K562 (cell line): ENCODE measurements around the gene MMP2. TPM values are rescaled to one million over a fixed set of nuclear protein-coding genes. Genes with fewer than 3 reads are reported as not detected.

ENCODE experiments used
- ATAC-seq: fragments of 200-7000 bp; cut with Tn5 transposase; 3 replicates; pipeline ENCODE4 v1.9.1; 2020; ENCODE audit warnings: moderate library complexity
- BruUV-seq: library from RNA; stranded (reverse); fragments of 400-500 nt; replicated peaks from 2 replicates; lab custom pipeline; 2021; lab: Mats Ljungman, UMichigan
- CTCF ChIA-PET: fragments of 300-600 bp; formaldehyde crosslinking; extraction: SDS; loops from one replicate; lab custom pipeline; 2021; ENCODE audit warnings: low intra/inter-chr PET ratio; lab: Yijun Ruan, JAX
- POLR2A ChIA-PET: fragments of 300-600, 350-650 bp; sonication (Branson Sonifier 250); formaldehyde crosslinking; extraction: SDS; loops from one replicate; lab custom pipeline; 2021; ENCODE audit warnings: antibody characterized with exemption, inconsistent platforms; lab: Yijun Ruan, JAX
- DNase-seq, 4 experiments: peaks; one replicate each; pipeline versions ENCODE4 v3.0.0 to v3.0.0-alpha.2; 2011 to 2018; ENCODE audit warnings: low spot score in 3 of 4, mixed read lengths in 3 of 4; ENCODE audit errors: extremely low read depth in 1 of 4
- FAIRE-seq: peaks from 2 replicates; lab custom pipeline; 2011; peaks lifted over from hg19 to GRCh38; lab: Jason Lieb, UNC
- H2AFZ ChIP-seq: 2 replicates; pipeline ENCODE4 v1.6.0; 2011; ENCODE audit warnings: low read depth, low read length, control low read depth, inconsistent platforms
- H3K27ac ChIP-seq: fragments of 200-600 bp; 3 replicates; pipeline ENCODE4 v1.8.0; 2011; ENCODE audit warnings: low read depth, mild to moderate bottlenecking, control low read depth, inconsistent platforms, low read length, moderate library complexity, mixed read lengths; ENCODE audit errors: extremely low read depth
- H3K27me3 ChIP-seq, 2 experiments: fragments of 300-600 bp in 1 of 2; 2 replicates in 1 of 2; 3 replicates in 1 of 2; pipeline versions ENCODE4 v1.6.0 to v1.8.0; 2011; ENCODE audit warnings: inconsistent platforms in 2 of 2, low read length in 2 of 2, mild to moderate bottlenecking in 1 of 2, mixed read lengths in 1 of 2, moderate library complexity in 1 of 2; ENCODE audit not compliant: control insufficient read depth in 2 of 2, insufficient read depth in 2 of 2
- H3K36me3 ChIP-seq: fragments of 300-600 bp; 3 replicates; pipeline ENCODE4 v1.8.0; 2011; ENCODE audit warnings: mild to moderate bottlenecking, low read length, inconsistent platforms; ENCODE audit not compliant: control insufficient read depth, insufficient read depth
- H3K4me1 ChIP-seq, 2 experiments: fragments of 200-600 bp in 1 of 2; replicated peaks in 1 of 2; 2 replicates in 1 of 2; 3 replicates in 1 of 2; pipeline versions ENCODE4 v1.5.1 to v1.8.0; 2011; ENCODE audit warnings: inconsistent platforms in 2 of 2, low read length in 2 of 2, mild to moderate bottlenecking in 1 of 2, mixed read lengths in 1 of 2, moderate library complexity in 1 of 2; ENCODE audit not compliant: control insufficient read depth in 2 of 2, insufficient read depth in 2 of 2
- H3K4me2 ChIP-seq: 2 replicates; pipeline ENCODE4 v1.6.1; 2011; ENCODE audit warnings: low read length, control low read depth, inconsistent platforms, mixed read lengths; ENCODE audit not compliant: insufficient read depth
- H3K4me3 ChIP-seq: fragments of 200-600 bp; sonication (generic), shearing (Covaris generic); 2 replicates; pipeline ENCODE4 v1.5.1; 2016; ENCODE audit warnings: control low read depth, inconsistent platforms
- H3K79me2 ChIP-seq: fragments of 200-600 bp; 3 replicates; pipeline ENCODE4 v1.8.0; 2011; ENCODE audit warnings: low read length, inconsistent platforms; ENCODE audit not compliant: control insufficient read depth, insufficient read depth
- H3K9ac ChIP-seq, 2 experiments: 2 replicates each; pipeline versions ENCODE4 v1.6.0 to v1.6.1; 2011; ENCODE audit warnings: low read depth in 2 of 2, low read length in 2 of 2, control low read depth in 1 of 2, inconsistent platforms in 1 of 2, mild to moderate bottlenecking in 1 of 2, mixed read lengths in 1 of 2; ENCODE audit not compliant: insufficient read depth in 1 of 2
- H3K9me1 ChIP-seq: one replicate; pipeline ENCODE4 v1.6.0; 2011; ENCODE audit warnings: inconsistent platforms, mild to moderate bottlenecking, low read length, moderate library complexity; ENCODE audit not compliant: control insufficient read depth, insufficient read depth
- H3K9me3 ChIP-seq: replicated peaks from 2 replicates; pipeline ENCODE4 v1.5.1; 2011; ENCODE audit warnings: low read depth, low read length, inconsistent platforms; ENCODE audit not compliant: control insufficient read depth, insufficient read depth
- H4K20me1 ChIP-seq: replicated peaks from 2 replicates; pipeline ENCODE4 v1.6.1; 2011; ENCODE audit warnings: low read length, inconsistent platforms, mixed read lengths; ENCODE audit not compliant: control insufficient read depth, insufficient read depth
- CEBPG ChIP-seq, 3 experiments: fragments of 200-800 bp in 1 of 3; sonication (Bioruptor generic) in 1 of 3; sonication (generic) in 1 of 3; formaldehyde crosslinking in 1 of 3; IDR thresholded peaks in 2 of 3; conservative IDR thresholded peaks in 1 of 3; 2 replicates each; pipeline versions ENCODE4 v1.6.1 to v1.8.0; 2016 to 2022; ENCODE audit warnings: missing compliant biosample characterization in 2 of 3, missing genetic modification characterization in 2 of 3, mild to moderate bottlenecking in 1 of 3, missing genetic modification reagents in 1 of 3
- CTCF ChIP-seq, 3 experiments: IDR thresholded peaks in 2 of 3; conservative IDR thresholded peaks in 1 of 3; 2 replicates each; pipeline ENCODE4 v1.5.1; 2011 to 2012; ENCODE audit warnings: low read length in 3 of 3, mild to moderate bottlenecking in 3 of 3, control low read depth in 2 of 3, improper control_type of control experiment in 1 of 3, inconsistent platforms in 1 of 3, low read depth in 1 of 3, mixed read lengths in 1 of 3, moderate library complexity in 1 of 3; ENCODE audit not compliant: insufficient read depth in 2 of 3
- FOXK2 ChIP-seq, 2 experiments: fragments of 450-650 bp; IDR thresholded peaks in 1 of 2; conservative IDR thresholded peaks in 1 of 2; 2 replicates each; pipeline ENCODE4 v1.6.1; 2016; ENCODE audit warnings: low read depth in 2 of 2, mild to moderate bottlenecking in 1 of 2
- KLF6 ChIP-seq: fragments of 250-450 bp; sonication (Bioruptor Pico); IDR thresholded peaks from 2 replicates; pipeline ENCODE4 v1.4.0; 2020; ENCODE audit warnings: mild to moderate bottlenecking, moderate library complexity, borderline replicate concordance
- NCOA1 ChIP-seq: fragments of 450-650 bp; IDR thresholded peaks from 2 replicates; pipeline ENCODE4 v1.6.1; 2016; ENCODE audit warnings: low read depth
- POLR2AphosphoS2 ChIP-seq: IDR thresholded peaks from 2 replicates; pipeline ENCODE4 v1.6.1; 2012; ENCODE audit warnings: low read length, improper control_type of control experiment
- RAD21 ChIP-seq, 2 experiments: fragments of 250-450 bp in 1 of 2; fragments of 450-650 bp in 1 of 2; sonication (Bioruptor Pico) in 1 of 2; formaldehyde crosslinking in 1 of 2; IDR thresholded peaks in 1 of 2; conservative IDR thresholded peaks in 1 of 2; 2 replicates each; pipeline versions ENCODE4 v1.4.0 to v1.8.0; 2020 to 2022; ENCODE audit warnings: mild to moderate bottlenecking in 2 of 2, moderate library complexity in 1 of 2
- SMC3 ChIP-seq: conservative IDR thresholded peaks from 2 replicates; pipeline ENCODE4 v1.6.1; 2011; ENCODE audit warnings: low read depth, low read length, improper control_type of control experiment; ENCODE audit not compliant: insufficient read depth
- SRF ChIP-seq, 2 experiments: fragments of 250-450, 450-650 bp in 1 of 2; sonication (Bioruptor Pico) in 1 of 2; sonication (generic) in 1 of 2; formaldehyde crosslinking; IDR thresholded peaks; 2 replicates each; pipeline versions ENCODE4 v1.5.0 to v1.5.1; 2020 to 2022; ENCODE audit warnings: mild to moderate bottlenecking in 1 of 2, missing genetic modification reagents in 1 of 2
- SRSF3 ChIP-seq: fragments of 200-400 bp; formaldehyde crosslinking; IDR thresholded peaks from 2 replicates; pipeline ENCODE4 v1.6.1; 2016; ENCODE audit warnings: mild to moderate bottlenecking, low read length, moderate library complexity; ENCODE audit not compliant: insufficient read depth
- THAP7 ChIP-seq: fragments of 250-450 bp; sonication (Bioruptor Pico); IDR thresholded peaks from 2 replicates; pipeline ENCODE4 v1.5.0; 2021
- XRCC5 ChIP-seq: fragments of 200-400 bp; formaldehyde crosslinking; IDR thresholded peaks from 2 replicates; pipeline ENCODE4 v1.6.1; 2017; ENCODE audit warnings: low read depth, mild to moderate bottlenecking, low read length
- ZNF41 ChIP-seq: fragments of 250-450 bp; sonication (Bioruptor Pico); conservative IDR thresholded peaks from 2 replicates; pipeline ENCODE4 v1.4.0; 2020; ENCODE audit warnings: mild to moderate bottlenecking
- ZNF764 ChIP-seq: fragments of 250-450 bp; sonication (Bioruptor Pico); IDR thresholded peaks from 2 replicates; pipeline ENCODE4 v1.4.0; 2020; ENCODE audit warnings: low read depth, mild to moderate bottlenecking, moderate library complexity
- WGBS: fragments of 100-300 bp; shearing (Covaris generic); methylation state at CpG from one replicate; pipeline ENCODE4 v1.1.6; 2016; ENCODE audit warnings: low coverage, mixed read lengths; ENCODE audit not compliant: insufficient coverage; ENCODE audit errors: missing lambda C conversion rate; 5-methylcytosine and 5-hydroxymethylcytosine counted together
- in situ Hi-C: fragments of 300-500 bp; cut with MboI; formaldehyde crosslinking; loops from 4 replicates; pipeline ENCODE4 v1.15.0; 2018; ENCODE audit warnings: inconsistent platforms, mixed read lengths
- intact Hi-C: fragments of 100-400 bp; cut with micrococcal nuclease; formaldehyde crosslinking; loops from 2 replicates; pipeline ENCODE4 v1.14.2; 2022
- polyA plus RNA-seq, 8 experiments: library from polyadenylated mRNA; depleted of rRNA in 4 of 8; stranded (reverse) in 5 of 8; unstranded in 3 of 8; fragments of >200 nt; fragmentation: Nextera tagmentation in 2 of 8; fragmentation: Illumina TruSeq in 1 of 8; extraction: Ambion mirVana in 2 of 8; extraction: Trizol in 1 of 8; gene quantifications; 2 replicates each; pipeline versions ENCODE4 v1.2.1 to v1.2.3, GENCODE V29; 2011 to 2014; ENCODE audit warnings: inconsistent platforms in 1 of 8, missing spikeins in 1 of 8
- total RNA-seq, 7 experiments: library from RNA; depleted of rRNA in 6 of 7; stranded (reverse); fragments of >200 nt in 6 of 7; fragmentation: Illumina TruSeq in 2 of 7; extraction: Trizol in 2 of 7; gene quantifications; 2 replicates each; pipeline versions ENCODE4 v1.2.1 to v1.2.3, GENCODE V29; 2011 to 2021; ENCODE audit warnings: low replicate concordance in 1 of 7

MMP2 gene
- total and polyA plus RNA-seq, 9 of the 15 experiments (the other 6 are each of a cell fraction or from before 2014, with no cell fraction given) = 0.05 to 0.53 TPM; not detected in 7

GRCh38 chr16:55500530-55501011 lies 21.6 kb downstream of the MMP2 start (continued):
- no peak for TF ChIP-seq FOXK2 (conservative IDR thresholded peaks at IDR 0.05 in 1 of 2, IDR thresholded peaks at IDR 0.05 in 1 of 2; ENCODE audit: low read depth in 2 of 2)

GRCh38 chr16:55501549-55502322 lies 22.7 kb downstream of the MMP2 start:
- Histone ChIP-seq H3K27me3 (peaks cover 0 to 19% of the 10 kb centered on the region in 2 experiments; a peak in 4 of 5 replicates), H4K20me1 (no peaks in the 10 kb centered on the region), H3K36me3 (no peaks in the 10 kb centered on the region), H3K27ac (no peak overlapping the region), H3K9me1 (no peaks in the 10 kb centered on the region), H3K79me2 (no peaks in the 10 kb centered on the region), H3K9ac (no peak overlapping the region), H3K9me3 (no peaks in the 10 kb centered on the region)
- BruUV-seq = no TSS peak
- ATAC-seq (peak; percentile 72), DNase-seq (peak; percentile 24 to 45 (median 40)), FAIRE-seq (no peak)
- 21% methylated on average over 9 of the region's 9 CpGs for WGBS
- intact Hi-C loops = no loop called here
- CTCF ChIA-PET = no interaction called here
- no peak for TF ChIP-seq KLF6 (CRISPR knock-in tag)
- TF ChIP-seq ZNF41 (CRISPR knock-in tag) = no peak
- TF ChIP-seq ZNF764 (CRISPR knock-in tag) = 0 out of 2 replicates have a peak, but pooled peaks have one; percentile 55
- peak; percentile 20 to 44 (median 37); a peak in 2 of 6 replicates for TF ChIP-seq CTCF (IDR thresholded peaks at IDR 0.05 in 2 of 3, conservative IDR thresholded peaks at IDR 0.05 in 1 of 3; ENCODE audit: insufficient read depth in 2 of 3, low read depth in 1 of 3, low read length in 3 of 3)
- peak in 1 of 2 experiments; percentile 91; a peak in 1 of 4 replicates for TF ChIP-seq SRF (CRISPR knock-in tag; IDR thresholded peaks at IDR 0.05)
- TF ChIP-seq SRSF3 = no peak
- 0 out of 4 replicates have a peak, but pooled peaks of 1 of the 2 experiments have one; percentile 21 for TF ChIP-seq RAD21 (CRISPR knock-in tag; conservative IDR thresholded peaks at IDR 0.05 in 1 of 2, IDR thresholded peaks at IDR 0.05 in 1 of 2)
- no peak for TF ChIP-seq THAP7 (CRISPR knock-in tag)
- no peak for TF ChIP-seq XRCC5
- no peak for TF ChIP-seq CEBPG (CRISPR knock-in tag; IDR thresholded peaks at IDR 0.05)
- TF ChIP-seq CEBPG (tag; conservative IDR thresholded peaks at IDR 0.05 in 1 of 2, IDR thresholded peaks at IDR 0.05 in 1 of 2) = no peak
- TF ChIP-seq SMC3 = no peak
- TF ChIP-seq POLR2AphosphoS2 = no peak
- no peak for TF ChIP-seq NCOA1
- TF ChIP-seq, all 486 proteins: peak for 4
- POLR2A ChIA-PET = no interaction called here
- no peak overlapping the region for H3K4me2 ChIP-seq
- in situ Hi-C loops = no loop called here
- peaks cover 4 to 17% of the 10 kb centered on the region in 2 experiments; a peak in 3 of 5 replicates for H3K4me1 ChIP-seq
- H2AFZ ChIP-seq = no peak overlapping the region
- H3K4me3 ChIP-seq = no peak overlapping the region
